ENCODE data around the gene SEC31B. TPM values are rescaled to one million over a fixed set of nuclear protein-coding genes. Genes with fewer than 3 reads are reported as not detected.
A peak's percentile ranks its signal among the peaks of the same experiment; 100 is the strongest.

The SEC31B gene, protein sequence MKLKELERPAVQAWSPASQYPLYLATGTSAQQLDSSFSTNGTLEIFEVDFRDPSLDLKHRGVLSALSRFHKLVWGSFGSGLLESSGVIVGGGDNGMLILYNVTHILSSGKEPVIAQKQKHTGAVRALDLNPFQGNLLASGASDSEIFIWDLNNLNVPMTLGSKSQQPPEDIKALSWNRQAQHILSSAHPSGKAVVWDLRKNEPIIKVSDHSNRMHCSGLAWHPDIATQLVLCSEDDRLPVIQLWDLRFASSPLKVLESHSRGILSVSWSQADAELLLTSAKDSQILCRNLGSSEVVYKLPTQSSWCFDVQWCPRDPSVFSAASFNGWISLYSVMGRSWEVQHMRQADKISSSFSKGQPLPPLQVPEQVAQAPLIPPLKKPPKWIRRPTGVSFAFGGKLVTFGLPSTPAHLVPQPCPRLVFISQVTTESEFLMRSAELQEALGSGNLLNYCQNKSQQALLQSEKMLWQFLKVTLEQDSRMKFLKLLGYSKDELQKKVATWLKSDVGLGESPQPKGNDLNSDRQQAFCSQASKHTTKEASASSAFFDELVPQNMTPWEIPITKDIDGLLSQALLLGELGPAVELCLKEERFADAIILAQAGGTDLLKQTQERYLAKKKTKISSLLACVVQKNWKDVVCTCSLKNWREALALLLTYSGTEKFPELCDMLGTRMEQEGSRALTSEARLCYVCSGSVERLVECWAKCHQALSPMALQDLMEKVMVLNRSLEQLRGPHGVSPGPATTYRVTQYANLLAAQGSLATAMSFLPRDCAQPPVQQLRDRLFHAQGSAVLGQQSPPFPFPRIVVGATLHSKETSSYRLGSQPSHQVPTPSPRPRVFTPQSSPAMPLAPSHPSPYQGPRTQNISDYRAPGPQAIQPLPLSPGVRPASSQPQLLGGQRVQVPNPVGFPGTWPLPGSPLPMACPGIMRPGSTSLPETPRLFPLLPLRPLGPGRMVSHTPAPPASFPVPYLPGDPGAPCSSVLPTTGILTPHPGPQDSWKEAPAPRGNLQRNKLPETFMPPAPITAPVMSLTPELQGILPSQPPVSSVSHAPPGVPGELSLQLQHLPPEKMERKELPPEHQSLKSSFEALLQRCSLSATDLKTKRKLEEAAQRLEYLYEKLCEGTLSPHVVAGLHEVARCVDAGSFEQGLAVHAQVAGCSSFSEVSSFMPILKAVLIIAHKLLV
- total RNA-seq = 10 to 100 TPM in 3 of 4 donors, 1 to 10 TPM in 1; 9.3 to 36.9 (median 12.7) TPM

DNA sequence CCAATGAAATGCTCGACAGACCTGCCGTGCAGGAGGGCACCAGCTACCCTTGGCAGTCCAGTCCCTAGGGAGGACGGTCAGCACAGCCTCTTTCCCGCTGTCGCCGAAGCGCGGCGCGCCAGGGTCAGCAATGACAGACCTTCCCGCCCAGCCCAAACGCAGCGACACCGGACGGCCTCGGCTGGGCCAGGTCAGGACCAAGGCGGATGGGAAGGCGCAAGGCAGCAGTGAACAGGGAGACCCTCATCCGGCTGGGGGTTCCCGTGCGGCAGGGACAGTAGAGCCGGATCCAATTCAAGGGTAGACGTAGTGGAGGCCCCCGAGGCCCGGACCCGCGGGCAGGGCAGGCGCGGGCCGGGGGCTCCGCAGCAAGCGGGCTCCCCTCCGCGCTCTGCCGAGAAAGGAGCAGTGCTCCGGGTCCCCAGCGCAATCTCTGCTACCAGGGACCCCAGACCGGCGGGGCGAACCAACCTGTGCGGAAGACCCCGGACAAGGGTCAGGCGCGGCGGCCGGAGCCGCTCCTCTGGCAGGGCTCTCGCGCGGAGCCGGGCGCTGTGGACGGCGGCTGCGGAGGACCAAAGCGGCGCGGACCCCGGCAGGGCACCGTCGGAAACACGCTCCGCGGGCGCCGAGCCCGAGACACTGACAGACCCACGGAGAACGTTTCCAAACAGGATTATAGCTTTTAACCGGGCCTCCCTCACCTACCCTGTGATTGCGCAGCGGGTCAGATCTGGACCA is at the start of gene SEC31B:
SEC31B (minus strand) TSS at position 551 of the 741 bp plus-strand sequence. CDS start 2,909 bp downstream, outside the sequence.
- H3K27ac ChIP-seq = no peak within 1 kb of the TSS
- WGBS = 26% methylated on average over 18 of the region's 72 CpGs
- H3K4me3 ChIP-seq = peak within 1 kb of the TSS; percentile 48
- H3K36me3 ChIP-seq = peaks cover 18% of the 10 kb centered on the region
- DNase-seq (ENCODE audit: low spot score in 2 of 2) = no peak
- peaks cover 14% of the 10 kb centered on the region for H3K4me1 ChIP-seq
- peaks cover 5% of the 10 kb centered on the region for H3K27me3 ChIP-seq
- TF ChIP-seq POLR2A (IDR thresholded peaks at IDR 0.05) (no peak), EP300 (IDR thresholded peaks at IDR 0.05) (no peak), POLR2AphosphoS5 (IDR thresholded peaks at IDR 0.05) (no peak)
- TF ChIP-seq, protein P1, sequence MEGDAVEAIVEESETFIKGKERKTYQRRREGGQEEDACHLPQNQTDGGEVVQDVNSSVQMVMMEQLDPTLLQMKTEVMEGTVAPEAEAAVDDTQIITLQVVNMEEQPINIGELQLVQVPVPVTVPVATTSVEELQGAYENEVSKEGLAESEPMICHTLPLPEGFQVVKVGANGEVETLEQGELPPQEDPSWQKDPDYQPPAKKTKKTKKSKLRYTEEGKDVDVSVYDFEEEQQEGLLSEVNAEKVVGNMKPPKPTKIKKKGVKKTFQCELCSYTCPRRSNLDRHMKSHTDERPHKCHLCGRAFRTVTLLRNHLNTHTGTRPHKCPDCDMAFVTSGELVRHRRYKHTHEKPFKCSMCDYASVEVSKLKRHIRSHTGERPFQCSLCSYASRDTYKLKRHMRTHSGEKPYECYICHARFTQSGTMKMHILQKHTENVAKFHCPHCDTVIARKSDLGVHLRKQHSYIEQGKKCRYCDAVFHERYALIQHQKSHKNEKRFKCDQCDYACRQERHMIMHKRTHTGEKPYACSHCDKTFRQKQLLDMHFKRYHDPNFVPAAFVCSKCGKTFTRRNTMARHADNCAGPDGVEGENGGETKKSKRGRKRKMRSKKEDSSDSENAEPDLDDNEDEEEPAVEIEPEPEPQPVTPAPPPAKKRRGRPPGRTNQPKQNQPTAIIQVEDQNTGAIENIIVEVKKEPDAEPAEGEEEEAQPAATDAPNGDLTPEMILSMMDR (IDR thresholded peaks at IDR 0.05) = no peak
- no peaks in the 10 kb centered on the region for H3K9me3 ChIP-seq

DNA sequence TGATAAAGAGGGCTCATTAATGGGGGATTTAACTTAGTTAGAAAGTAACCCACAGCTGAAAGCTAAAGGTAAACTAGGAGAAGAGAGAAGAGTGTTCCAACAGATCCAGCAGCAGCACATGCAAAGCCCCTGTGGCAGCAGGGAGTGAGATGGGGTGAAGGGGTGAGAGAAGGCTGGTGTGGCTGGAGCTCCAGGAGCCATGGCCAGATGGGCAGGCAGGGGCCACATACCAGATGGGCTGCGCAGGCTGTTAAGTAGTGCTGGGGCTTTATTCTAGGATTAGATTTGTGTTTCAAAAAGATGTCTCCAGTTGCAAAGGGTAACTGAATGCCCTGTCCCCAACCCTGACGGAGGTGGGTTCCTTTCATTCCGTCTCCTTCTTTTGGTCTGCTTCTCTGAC is 49.3 kb upstream of the SEC31B start:
- no peaks in the 10 kb centered on the region for H3K4me1 ChIP-seq
- H3K4me3 ChIP-seq = no peak overlapping the region
- no peaks in the 10 kb centered on the region for H3K9me3 ChIP-seq
- TF ChIP-seq POLR2A (IDR thresholded peaks at IDR 0.05) (no peak), POLR2AphosphoS5 (IDR thresholded peaks at IDR 0.05) (no peak), EP300 (IDR thresholded peaks at IDR 0.05) (no peak)
- TF ChIP-seq, protein P1 (IDR thresholded peaks at IDR 0.05) = no peak
- 84% methylated on average over 3 of the region's 3 CpGs for WGBS
- no peaks in the 10 kb centered on the region for H3K36me3 ChIP-seq
- H3K27me3 ChIP-seq = peaks cover 95% of the 10 kb centered on the region
- H3K27ac ChIP-seq = no peak overlapping the region
- DNase-seq (ENCODE audit: low spot score in 2 of 2) = no peak

DNA sequence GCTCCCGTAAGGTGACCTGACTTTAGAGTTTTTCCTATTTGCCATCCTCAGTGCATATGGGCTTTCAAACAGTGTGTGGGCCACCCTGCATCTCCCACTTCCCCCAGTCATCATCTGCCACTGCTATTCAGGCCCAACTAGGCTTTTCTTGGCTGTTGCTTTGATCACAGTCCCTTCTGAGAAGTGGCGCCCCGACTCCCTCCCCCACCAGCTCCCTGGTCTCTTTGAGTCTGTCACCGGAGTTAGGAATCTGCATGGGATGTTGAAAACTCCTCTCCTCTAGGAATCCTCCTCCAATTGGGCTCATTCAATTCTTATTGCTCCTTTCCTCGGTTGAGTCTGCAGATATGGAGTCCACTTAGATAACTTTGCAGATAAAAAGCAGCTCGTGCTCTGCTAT is 48.2 kb upstream of the SEC31B start:
- DNase-seq (ENCODE audit: low spot score in 2 of 2) = no peak
- WGBS = 29% methylated on average over 6 of the region's 6 CpGs
- no peaks in the 10 kb centered on the region for H3K9me3 ChIP-seq
- H3K27ac ChIP-seq = no peak overlapping the region
- H3K4me3 ChIP-seq = no peak overlapping the region
- no peaks in the 10 kb centered on the region for H3K36me3 ChIP-seq
- H3K4me1 ChIP-seq = no peaks in the 10 kb centered on the region
- peaks cover 97% of the 10 kb centered on the region for H3K27me3 ChIP-seq
- no peak for TF ChIP-seq POLR2AphosphoS5 (IDR thresholded peaks at IDR 0.05)
- TF ChIP-seq EP300 (IDR thresholded peaks at IDR 0.05) = no peak
- TF ChIP-seq POLR2A (IDR thresholded peaks at IDR 0.05) = no peak
- TF ChIP-seq, protein P1 (IDR thresholded peaks at IDR 0.05) = no peak

DNA sequence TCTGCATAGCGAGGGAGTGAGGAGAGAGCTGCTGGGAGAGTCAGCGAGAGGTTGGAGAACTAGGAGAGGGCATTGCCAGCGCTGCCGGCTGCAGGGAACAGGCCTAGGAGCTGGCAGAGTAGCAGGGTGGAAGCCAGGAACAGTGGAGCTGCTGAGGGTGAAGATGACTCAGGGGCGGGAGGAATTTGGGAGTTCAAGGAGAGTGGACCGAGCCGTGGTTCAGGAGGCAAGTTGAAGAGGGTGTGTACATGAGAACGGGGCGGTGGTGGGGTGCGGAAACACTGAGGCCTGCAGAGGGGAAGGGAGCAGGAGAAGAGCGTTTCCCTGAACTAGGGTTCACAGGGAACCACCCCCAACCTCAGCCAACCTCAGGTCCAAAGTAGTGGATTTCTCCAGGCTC is 47.6 kb upstream of the SEC31B start:
- Histone ChIP-seq H3K27ac (no peak overlapping the region), H3K36me3 (no peaks in the 10 kb centered on the region), H3K4me1 (peaks cover 2% of the 10 kb centered on the region), H3K9me3 (no peaks in the 10 kb centered on the region), H3K27me3 (peaks cover 98% of the 10 kb centered on the region), H3K4me3 (no peak overlapping the region)
- DNase-seq (ENCODE audit: low spot score in 2 of 2) = no peak
- TF ChIP-seq POLR2AphosphoS5 (IDR thresholded peaks at IDR 0.05) (no peak), EP300 (IDR thresholded peaks at IDR 0.05) (no peak), POLR2A (IDR thresholded peaks at IDR 0.05) (no peak)
- TF ChIP-seq, protein P1 (IDR thresholded peaks at IDR 0.05) = no peak
- 37% methylated on average over 11 of the region's 11 CpGs for WGBS

All from suprapubic skin (tissue), 4 donors.